ENCODE results near the gene CFAP68.

- TF ChIP-seq CTCF (IDR thresholded peaks at IDR 0.05 in 8 of 11, conservative IDR thresholded peaks at IDR 0.05 in 3 of 11) (no peak), POLR2A (IDR thresholded peaks at IDR 0.05) (no peak)
These were observed 28.3 kb upstream of the CFAP68 start for GRCh38 chr11:111851067-111851466.

Data from spleen (tissue), 7 donors.